Fibroblast of the aortic adventitia (primary cell): ENCODE measurements around the gene ZC3H12C. TPM values are rescaled to one million over a fixed set of nuclear protein-coding genes. Genes with fewer than 3 reads are reported as not detected.

Source experiments
- DNase-seq: peaks from one replicate; pipeline ENCODE4 v3.0.0-alpha.2; 2010; ENCODE audit warnings: low read depth
- H3K4me3 ChIP-seq: 2 replicates; pipeline ENCODE4 v1.5.1; 2011; ENCODE audit warnings: low read depth, mild to moderate bottlenecking, control low read depth, low read length, moderate library complexity
- total RNA-seq: library from RNA; depleted of rRNA; stranded (reverse); fragments of >200 nt; gene quantifications from 2 replicates; pipeline ENCODE4 v1.2.3, GENCODE V29; 2012; ENCODE audit warnings: low replicate concordance
- TF ChIP-seq, protein P1 (sequence below): IDR thresholded peaks from 2 replicates; pipeline ENCODE4 v1.5.1; 2011; ENCODE audit warnings: mild to moderate bottlenecking, low read length, control low read depth, inconsistent platforms; ENCODE audit not compliant: insufficient read depth

Gene ZC3H12C
- total RNA-seq, result 8.7 and 17.4 TPM in 2 replicates

DNA sequence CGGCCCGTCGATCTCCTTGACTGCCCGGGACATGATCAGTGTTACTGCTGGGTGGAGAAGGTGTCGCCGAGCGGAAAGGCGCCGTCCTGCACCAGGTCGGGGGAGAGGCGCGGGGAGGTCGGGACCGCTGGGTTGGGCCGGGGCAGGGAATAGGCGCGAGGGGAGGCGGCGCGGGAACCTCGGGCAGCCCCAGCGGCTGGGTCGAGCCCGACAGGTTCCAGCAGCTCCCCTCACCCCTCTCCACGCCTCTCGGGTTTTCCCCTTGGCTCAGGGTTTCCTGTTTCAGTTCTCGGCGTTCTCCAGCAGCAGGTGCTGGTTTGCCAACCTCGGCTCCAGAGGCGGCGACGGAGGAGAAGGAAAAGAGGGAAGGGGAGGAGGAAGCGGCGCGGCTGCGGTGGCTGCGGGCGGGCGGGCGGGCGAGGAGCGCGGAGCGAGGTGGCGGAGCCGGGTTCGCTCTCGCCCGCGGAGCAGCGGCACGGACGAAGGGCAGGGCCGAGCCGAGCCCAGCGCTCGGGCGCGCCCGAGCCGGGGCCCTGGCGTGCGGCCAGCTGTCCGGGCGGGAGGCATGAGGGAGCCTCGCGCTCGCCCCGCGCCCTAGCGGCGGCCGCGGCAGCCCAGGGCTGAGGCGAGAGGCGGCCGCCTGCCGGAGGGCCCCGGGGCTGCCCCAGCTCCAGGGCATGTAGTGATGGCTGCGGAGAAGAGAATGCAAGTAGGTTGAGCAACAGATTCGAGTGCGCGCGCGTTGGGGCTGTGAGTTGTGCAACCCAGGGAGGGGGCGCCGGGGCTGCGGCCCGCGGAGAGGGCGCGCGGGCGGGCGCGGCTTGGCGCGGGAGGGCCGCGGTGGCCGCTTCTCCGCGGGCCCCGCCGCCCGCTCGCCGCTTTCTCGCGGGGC, at the start of gene ZC3H12C:
Gene ZC3H12C (plus strand): TSS at position 878 of the 892 bp plus-strand sequence. CDS start 20 bp downstream, outside the sequence.
- DNase-seq, result peak; percentile 90
- TF ChIP-seq, protein P1, sequence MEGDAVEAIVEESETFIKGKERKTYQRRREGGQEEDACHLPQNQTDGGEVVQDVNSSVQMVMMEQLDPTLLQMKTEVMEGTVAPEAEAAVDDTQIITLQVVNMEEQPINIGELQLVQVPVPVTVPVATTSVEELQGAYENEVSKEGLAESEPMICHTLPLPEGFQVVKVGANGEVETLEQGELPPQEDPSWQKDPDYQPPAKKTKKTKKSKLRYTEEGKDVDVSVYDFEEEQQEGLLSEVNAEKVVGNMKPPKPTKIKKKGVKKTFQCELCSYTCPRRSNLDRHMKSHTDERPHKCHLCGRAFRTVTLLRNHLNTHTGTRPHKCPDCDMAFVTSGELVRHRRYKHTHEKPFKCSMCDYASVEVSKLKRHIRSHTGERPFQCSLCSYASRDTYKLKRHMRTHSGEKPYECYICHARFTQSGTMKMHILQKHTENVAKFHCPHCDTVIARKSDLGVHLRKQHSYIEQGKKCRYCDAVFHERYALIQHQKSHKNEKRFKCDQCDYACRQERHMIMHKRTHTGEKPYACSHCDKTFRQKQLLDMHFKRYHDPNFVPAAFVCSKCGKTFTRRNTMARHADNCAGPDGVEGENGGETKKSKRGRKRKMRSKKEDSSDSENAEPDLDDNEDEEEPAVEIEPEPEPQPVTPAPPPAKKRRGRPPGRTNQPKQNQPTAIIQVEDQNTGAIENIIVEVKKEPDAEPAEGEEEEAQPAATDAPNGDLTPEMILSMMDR, result peak; percentile 60
- peak within 1 kb of the TSS; percentile 73 for H3K4me3 ChIP-seq

DNA sequence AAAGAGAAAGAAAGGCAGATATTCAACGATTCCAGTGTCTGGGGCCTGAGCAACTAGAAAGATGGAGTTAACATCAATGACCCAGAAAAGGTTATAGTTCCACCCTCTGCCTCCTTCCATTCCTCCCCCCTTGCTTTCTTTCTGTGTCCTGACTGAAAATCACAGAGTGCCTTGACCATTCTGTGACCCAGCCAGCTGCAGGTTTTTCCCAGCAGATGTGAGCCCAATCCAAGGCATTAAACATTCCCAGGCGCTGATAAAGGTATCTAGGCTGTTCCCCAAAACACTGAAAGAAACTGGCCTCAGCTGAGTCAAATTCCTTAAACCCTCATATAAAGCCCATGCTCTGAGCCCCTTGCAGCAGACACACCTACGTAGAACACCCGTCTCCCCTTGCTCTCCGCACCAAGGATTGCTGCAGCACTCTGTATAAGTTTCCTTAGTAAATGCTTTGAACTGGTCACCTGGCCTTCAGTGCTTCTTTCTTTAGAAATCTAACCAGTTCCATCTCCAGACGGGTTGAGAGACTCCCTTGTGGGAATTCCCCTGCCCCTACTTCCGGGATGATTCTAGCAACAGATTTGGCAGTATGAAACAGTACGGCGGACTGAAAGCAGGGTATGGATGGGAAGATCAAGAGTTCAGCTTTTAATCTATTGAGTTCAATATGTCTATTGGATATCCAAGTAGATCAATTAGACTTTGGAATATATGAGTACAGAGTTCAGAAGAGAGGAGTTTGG, 48.8 kb upstream of the ZC3H12C start:
- TF ChIP-seq, protein P1, result no peak
- no peak for DNase-seq
- no peak overlapping the region for H3K4me3 ChIP-seq

DNA sequence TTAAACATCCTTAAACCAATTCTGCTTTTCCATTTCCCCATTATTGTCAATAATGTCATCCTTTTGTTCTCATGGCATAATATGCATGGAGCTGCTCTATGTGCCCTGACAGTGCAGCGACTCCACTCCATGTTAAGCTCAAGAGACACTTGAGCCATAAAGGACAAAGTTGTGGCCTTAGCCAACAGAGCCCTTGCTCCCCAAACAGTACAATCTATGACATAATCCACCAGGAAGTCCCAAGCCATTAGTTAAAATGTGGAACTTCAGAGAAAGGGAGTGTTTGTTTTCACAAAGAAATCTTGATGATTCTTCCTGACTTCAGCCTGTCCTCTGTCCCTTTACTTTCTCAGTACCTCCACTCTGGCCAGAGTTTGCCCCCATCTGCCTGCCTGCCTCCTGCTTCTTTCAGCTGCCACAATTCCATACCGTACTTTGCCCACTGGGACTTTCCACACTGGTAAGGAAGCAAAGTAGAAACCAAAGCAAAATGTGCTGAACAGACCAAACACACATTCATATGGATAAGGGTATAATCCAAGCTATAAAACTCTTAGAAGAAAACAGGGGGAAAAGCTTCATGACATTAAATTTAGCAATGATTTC, 46.3 kb upstream of the ZC3H12C start:
- TF ChIP-seq, protein P1, result no peak
- no peak overlapping the region for H3K4me3 ChIP-seq
- DNase-seq, result no peak

DNA sequence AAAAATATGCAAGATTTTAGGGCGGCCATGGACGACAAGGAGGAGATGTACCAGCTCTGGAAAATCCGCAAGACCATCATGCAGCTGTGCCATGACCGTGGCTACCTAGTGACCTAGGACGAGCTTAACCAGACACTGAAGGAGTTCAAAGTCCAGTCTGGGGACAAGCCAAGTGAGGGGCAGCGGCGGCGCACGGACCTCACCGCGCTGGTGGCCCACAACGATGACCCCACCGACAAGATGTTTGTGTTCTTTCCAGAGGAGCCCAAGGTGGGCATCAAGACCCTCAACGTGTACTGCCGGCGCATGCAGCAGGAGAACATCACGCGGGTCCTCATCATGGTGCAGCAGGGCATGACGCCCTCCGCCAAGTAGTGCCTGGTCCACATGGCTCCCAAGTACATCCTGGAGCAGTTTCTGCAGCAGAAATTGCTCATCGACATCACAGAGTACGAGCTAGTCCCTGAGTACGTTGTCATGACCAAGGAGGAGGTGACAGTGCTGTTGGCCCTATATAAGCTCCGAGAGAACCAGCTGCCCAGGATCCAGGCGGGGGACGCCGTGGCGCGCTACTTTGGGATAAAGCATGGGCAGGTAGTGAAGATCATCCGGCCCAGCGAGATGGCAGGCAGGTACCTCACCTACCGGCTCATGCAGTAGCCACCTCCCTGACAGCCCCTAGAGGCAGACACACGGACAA, 43.5 kb upstream of the ZC3H12C start:
- no peak overlapping the region for H3K4me3 ChIP-seq
- TF ChIP-seq, protein P1, result no peak
- no peak for DNase-seq

DNA sequence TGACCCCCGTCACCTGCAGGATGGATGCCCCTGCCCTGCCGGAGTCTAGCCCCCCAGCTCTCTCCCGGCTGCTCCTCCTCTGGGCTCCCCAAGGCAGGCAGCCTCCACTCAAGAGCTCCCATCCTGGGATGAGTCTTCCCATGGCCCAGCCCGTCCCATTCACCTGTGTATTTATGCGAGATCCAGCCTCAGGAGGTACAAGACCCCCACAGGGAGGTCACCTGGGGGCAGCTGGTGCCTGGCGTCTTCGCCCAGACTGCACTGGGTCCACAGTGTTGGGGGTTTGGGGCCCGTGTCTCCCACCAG, 43.0 kb upstream of the ZC3H12C start:
- TF ChIP-seq, protein P1, result no peak
- H3K4me3 ChIP-seq, result no peak overlapping the region
- DNase-seq, result no peak

DNA sequence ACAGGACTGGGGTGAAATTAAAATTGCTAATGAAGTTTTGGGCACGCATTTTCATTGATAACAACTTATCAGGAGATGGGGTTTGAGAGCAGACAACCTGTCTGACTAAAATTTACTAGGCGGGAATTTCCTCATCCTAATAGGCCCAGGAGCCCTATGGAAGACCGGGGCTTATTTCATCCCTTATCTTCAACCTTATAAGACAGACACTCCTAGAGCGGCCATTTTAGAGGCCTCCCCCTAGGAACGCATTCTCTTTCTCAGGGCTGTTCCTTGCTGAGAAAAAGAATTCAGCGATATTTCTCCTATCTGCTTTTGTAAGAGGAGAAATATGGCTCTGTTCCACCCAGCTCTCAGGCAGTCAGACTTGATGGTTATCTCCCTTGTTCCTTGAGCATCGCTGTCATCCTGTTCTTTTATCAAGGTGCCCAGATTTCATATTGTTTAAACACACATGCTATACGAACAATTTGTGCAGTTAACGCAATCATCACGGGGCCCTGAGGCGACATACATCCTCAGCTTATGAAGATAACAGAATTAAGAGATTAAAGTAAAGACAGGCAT, 39.3 kb upstream of the ZC3H12C start:
- no peak for DNase-seq
- TF ChIP-seq, protein P1, result no peak
- no peak overlapping the region for H3K4me3 ChIP-seq
